Skin epidermis (tissue), 12 donors: ENCODE data around the gene NPNT.

ENCODE experiments used
- H3K27ac ChIP-seq, 21 experiments: fragments of 200-600 bp; sonication (generic) in 11 of 21; one replicate each; pipeline ENCODE4 v1.5.0; 2020; ENCODE audit warnings: mild to moderate bottlenecking in 3 of 21, inconsistent platforms in 2 of 21, moderate library complexity in 2 of 21
- H3K4me3 ChIP-seq, 7 experiments: fragments of 200-600 bp; sonication (generic) in 2 of 7; one replicate each; pipeline ENCODE4 v1.5.0; 2020; ENCODE audit warnings: inconsistent platforms in 2 of 7, mild to moderate bottlenecking in 2 of 7, moderate library complexity in 1 of 7

NPNT gene

GRCh38 chr4:105965183-105965800, 70.0 kb downstream of the NPNT start:
- H3K4me3 ChIP-seq, result no peak overlapping the region
- no peak overlapping the region for H3K27ac ChIP-seq

- H3K27ac ChIP-seq, result no peak overlapping the region
These were observed 70.8 kb downstream of the NPNT start for GRCh38 chr4:105966051-105966450.

GRCh38 chr4:105967058-105967658, 71.9 kb downstream of the NPNT start:
- Histone ChIP-seq H3K27ac (no peak overlapping the region), H3K4me3 (no peak overlapping the region)

More at GRCh38 chr4:105966051-105966450, 70.8 kb downstream of the NPNT start:
- no peak overlapping the region for H3K4me3 ChIP-seq

- no peak overlapping the region for H3K27ac ChIP-seq
- H3K4me3 ChIP-seq, result no peak overlapping the region
These were observed 74.3 kb downstream of the NPNT start for GRCh38 chr4:105969575-105969974.

- no peak overlapping the region for H3K27ac ChIP-seq
- no peak overlapping the region for H3K4me3 ChIP-seq
These were observed 75.1 kb downstream of the NPNT start for GRCh38 chr4:105970371-105970770.

- no peak overlapping the region for H3K27ac ChIP-seq
- H3K4me3 ChIP-seq, result no peak overlapping the region
These were observed 75.8 kb downstream of the NPNT start for GRCh38 chr4:105971036-105971435.

GRCh38 chr4:105972946-105973621, 77.8 kb downstream of the NPNT start:
- Histone ChIP-seq H3K27ac (no peak overlapping the region), H3K4me3 (no peak overlapping the region)

- no peak overlapping the region for H3K27ac ChIP-seq
- H3K4me3 ChIP-seq, result no peak overlapping the region
These were observed 81.6 kb downstream of the NPNT start for GRCh38 chr4:105976915-105977314.

- no peak overlapping the region for H3K4me3 ChIP-seq
- peak overlapping the region in 2 of 21 experiments; percentile 1 to 44 for H3K27ac ChIP-seq
These were observed 83.5 kb downstream of the NPNT start for GRCh38 chr4:105978684-105979296.

GRCh38 chr4:105979506-105979905, 84.2 kb downstream of the NPNT start:
- H3K4me3 ChIP-seq, result no peak overlapping the region
- H3K27ac ChIP-seq, result peak overlapping the region in 1 of 21 experiments; percentile 1

GRCh38 chr4:105988671-105989070, 93.4 kb downstream of the NPNT start:
- Histone ChIP-seq H3K4me3 (no peak overlapping the region), H3K27ac (no peak overlapping the region)

GRCh38 chr4:105989485-105990242, 94.4 kb downstream of the NPNT start:
- Histone ChIP-seq H3K27ac (peak overlapping the region in 2 of 21 experiments; percentile 28 to 35), H3K4me3 (no peak overlapping the region)

GRCh38 chr4:105990933-105991332, 95.7 kb downstream of the NPNT start:
- H3K27ac ChIP-seq, result no peak overlapping the region

GRCh38 chr4:105991726-105992125, 96.5 kb downstream of the NPNT start:
- Histone ChIP-seq H3K4me3 (no peak overlapping the region), H3K27ac (no peak overlapping the region)

More at GRCh38 chr4:105990933-105991332, 95.7 kb downstream of the NPNT start:
- H3K4me3 ChIP-seq, result no peak overlapping the region

GRCh38 chr4:105992641-105993305, 97.5 kb downstream of the NPNT start:
- Histone ChIP-seq H3K27ac (no peak overlapping the region), H3K4me3 (no peak overlapping the region)

- no peak overlapping the region for H3K4me3 ChIP-seq
- H3K27ac ChIP-seq, result no peak overlapping the region
These were observed 98.8 kb downstream of the NPNT start for GRCh38 chr4:105994061-105994460.

- no peak overlapping the region for H3K4me3 ChIP-seq
- no peak overlapping the region for H3K27ac ChIP-seq
These were observed 99.7 kb downstream of the NPNT start for GRCh38 chr4:105994841-105995501.

GRCh38 chr4:105996845-105997244, 101.6 kb downstream of the NPNT start:
- Histone ChIP-seq H3K4me3 (no peak overlapping the region), H3K27ac (no peak overlapping the region)
